GM19240 (cell line): ENCODE measurements around the gene LCE2A.

ENCODE experiments used
- DNase-seq: peaks from one replicate; pipeline ENCODE4 v3.0.0; 2011; ENCODE audit warnings: low spot score; ENCODE audit not compliant: insufficient read length

Gene LCE2A

DNA sequence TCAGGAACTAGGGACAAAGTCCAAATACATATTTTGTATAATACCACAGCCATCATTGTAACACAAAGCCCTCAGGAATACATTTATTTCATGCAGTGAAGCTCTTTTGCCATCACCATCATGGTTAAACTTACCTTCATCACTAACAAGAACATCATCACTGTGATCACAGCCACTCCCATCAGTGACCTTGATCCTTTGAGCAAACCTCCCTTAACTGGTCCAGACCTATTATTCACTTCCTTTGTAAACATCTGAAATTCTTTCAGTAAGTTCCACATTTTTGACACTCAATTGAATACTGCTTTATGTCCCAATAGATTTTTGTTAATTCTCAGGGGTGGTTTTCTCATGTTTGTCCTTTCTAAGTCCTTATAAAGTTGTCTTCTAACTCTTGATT, 43.5 kb downstream of the LCE2A start:
- DNase-seq, result no peak

DNA sequence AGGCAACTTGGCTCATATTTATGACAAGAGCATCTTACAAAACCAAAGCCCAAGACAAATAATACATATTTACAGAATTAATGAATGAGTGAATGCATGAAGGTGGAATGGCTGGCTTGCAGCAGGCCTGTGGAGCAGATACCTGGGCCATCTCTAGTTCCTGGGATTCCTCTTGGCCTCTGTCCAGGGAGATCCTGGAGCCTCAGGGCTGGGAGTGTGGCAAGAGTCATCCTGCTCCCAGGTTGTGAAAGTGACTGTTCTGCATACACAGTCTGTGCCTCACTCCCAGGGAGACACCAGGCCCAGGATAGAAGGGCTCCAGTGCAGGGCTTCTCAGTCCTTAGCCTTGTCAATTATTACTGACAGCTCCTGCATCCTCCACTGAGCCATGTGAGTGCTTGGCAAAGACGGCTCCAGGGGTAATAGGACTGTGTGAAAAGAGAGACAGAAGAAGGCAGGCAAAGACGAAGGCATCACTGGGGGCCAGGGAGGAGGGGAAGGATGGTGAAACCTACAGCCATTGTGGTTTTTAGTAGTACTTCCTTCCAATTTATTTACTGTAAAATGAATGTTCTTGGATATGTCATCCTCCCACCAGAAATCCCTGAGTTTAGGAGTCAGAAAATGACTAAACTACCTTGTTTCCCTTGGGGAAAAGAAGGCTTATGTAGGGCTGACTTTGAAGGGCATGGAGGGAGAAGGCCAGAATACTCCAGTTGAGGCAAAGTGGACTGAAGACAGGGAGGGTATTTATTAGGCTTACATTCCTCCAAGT, 45.4 kb downstream of the LCE2A start:
- no peak for DNase-seq

GRCh38 chr1:152745289-152745704, 47.2 kb downstream of the LCE2A start:
- no peak for DNase-seq

DNA sequence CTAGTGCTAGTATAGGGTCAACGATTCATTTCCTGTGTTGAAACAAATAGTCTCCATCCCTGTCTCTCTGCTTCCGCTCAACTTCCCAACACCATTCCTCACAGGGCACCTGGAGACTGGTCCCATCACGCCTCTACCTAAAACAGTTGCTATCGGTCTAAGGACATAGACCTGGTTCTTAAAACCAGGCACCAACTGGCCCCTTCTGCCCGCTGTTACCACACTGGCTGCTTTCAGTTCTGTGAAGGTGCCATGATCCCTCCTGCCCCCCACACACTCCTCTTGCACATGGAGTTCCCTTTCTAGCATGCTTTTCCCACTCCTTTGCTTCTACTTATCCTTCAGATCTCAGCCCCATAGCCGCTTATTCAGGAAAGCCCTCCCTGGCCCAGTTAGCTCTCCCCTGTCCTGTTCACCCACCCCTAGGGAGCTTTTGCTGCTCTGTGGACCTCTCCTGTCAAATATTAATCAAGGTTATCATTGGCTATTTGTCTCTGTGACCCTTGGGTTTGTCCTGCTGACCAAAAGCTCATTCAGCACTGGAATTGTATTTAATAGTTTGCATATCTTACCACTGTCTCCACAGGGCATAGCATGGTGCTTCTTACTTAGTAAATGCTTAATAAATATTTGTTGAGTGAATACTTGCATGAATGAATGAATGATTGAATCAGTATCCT, 47.8 kb downstream of the LCE2A start:
- DNase-seq, result no peak

- no peak for DNase-seq
These were observed 49.7 kb downstream of the LCE2A start for GRCh38 chr1:152747831-152748230.
